Measurements from ENCODE around the gene TMIE.
"Not testable (repeated sequence)": the region's sequence is repeated elsewhere in the genome, so short reads cannot be mapped to it uniquely, and the experiment has no call there.

Gene TMIE

GRCh38 chr3:46729038-46729437 is 27.8 kb downstream of the TMIE start:
- DNase-seq, result no peak

DNA sequence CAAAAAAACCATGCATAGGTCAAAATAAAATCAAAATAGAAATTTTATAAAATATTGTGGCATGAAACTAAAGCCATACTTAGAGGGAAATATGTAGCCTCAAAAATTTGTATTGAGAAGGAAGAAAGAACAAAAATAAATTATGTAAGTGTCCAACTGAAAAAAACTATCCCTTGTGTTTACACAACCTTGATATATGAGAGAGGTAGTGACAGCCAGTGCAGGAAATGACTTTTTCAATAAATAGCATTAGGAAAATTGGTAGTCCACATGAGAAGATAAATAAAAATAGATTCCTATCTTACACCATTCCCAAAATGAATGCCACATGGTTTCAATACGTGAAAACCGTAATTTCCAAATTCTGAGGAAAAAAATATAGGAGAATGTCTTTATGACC is 29.6 kb downstream of the TMIE start:
- DNase-seq, result no peak

GRCh38 chr3:46731795-46732194 is 30.6 kb downstream of the TMIE start:
- DNase-seq, result no peak

- no peak for DNase-seq
Measured at GRCh38 chr3:46733026-46733800, 32.0 kb downstream of the TMIE start.

- no peak for DNase-seq
Measured at GRCh38 chr3:46734773-46735172, 33.6 kb downstream of the TMIE start.

- no peak for DNase-seq
Measured at GRCh38 chr3:46736006-46736872, 35.0 kb downstream of the TMIE start.

DNA sequence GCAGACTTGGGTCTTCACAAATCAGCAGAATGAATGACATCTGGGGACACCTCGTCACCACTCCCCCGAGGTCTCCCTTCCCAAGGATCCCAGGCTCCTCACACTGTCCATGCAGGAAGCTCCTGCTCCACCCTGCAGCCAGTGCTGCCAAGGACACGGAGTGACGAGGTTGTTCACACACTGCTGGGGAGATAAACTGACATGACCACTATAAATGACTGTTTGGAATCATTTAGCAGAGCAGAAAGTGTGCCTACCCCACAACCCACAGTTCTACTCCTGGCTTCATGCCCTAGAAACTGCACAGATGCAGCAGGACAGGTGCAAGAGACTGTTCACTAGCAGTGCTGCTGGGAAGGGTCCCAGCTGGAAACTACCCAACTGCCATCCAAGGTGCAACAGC is 36.1 kb downstream of the TMIE start:
- DNase-seq, result no peak

DNA sequence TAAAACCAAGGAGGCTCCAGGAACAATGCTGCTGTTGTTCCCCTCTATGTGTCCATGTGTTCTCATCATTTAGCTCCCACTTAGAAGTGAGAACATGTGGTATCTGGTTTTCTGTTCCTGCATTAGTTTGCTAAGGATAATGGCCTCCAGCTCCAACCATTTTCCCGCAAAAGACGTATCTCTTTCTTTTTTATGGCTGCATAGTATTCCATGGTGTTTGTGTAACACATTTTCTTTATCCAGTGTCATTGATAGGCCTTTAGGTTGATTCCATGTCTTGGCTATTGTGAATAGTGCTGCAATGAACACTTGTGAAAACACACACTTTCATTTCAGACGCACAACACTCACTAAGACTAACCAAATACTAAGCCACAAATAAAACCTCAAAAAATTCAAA is 38.4 kb downstream of the TMIE start:
- DNase-seq, result not testable (repeated sequence)

GRCh38 chr3:46742992-46743585 is 41.9 kb downstream of the TMIE start:
- DNase-seq, result no peak

- no peak for DNase-seq
Measured at GRCh38 chr3:46746711-46747110, 45.5 kb downstream of the TMIE start.

DNA sequence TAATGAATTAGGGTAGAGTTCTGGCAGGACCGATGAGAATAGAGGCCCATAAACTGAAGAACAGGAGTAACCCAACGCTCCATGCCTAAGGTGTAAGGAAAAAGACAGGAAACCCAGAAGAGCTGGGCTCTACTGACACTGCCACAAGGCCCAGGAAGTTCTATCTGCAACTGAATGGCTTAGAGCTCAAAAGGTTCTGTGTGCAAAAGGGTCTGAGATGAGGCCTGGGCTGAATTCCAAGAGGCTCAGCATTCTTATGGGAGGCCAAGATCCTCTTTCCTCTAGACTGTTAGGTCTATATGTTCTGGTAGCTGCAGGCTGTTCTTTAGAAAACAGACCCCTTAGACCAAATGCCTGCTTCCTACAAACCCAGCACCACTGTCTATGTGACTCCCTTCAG is 47.0 kb downstream of the TMIE start:
- DNase-seq, result no peak

- no peak for DNase-seq
Measured at GRCh38 chr3:46749129-46749528, 47.9 kb downstream of the TMIE start.

DNA sequence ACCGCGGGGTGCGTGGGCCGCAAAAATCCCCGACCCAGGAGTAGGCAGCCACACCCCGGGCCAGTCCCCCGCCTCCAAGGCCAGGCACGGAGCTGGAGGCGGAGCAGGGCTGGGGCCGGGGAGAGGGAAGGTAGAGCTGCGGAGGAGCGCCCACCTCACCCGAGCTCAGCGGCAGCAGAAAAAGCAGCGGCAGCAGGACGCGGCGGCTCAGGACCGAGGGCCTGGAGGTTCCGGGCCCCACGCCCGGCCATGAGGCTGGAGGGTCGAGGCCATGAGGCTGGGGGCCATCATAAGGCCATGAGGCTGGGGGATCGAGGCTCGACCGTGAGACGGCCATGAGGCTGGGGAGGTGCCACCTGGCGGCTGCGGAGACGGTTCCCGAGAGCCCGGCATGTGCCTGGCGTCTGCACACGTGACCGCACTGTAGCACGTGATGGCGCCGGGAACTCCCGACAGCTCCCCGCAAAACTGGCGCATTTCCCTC is 49.4 kb downstream of the TMIE start:
- no peak for DNase-seq

GRCh38 chr3:46753127-46753526 is 51.9 kb downstream of the TMIE start:
- not testable (repeated sequence) for DNase-seq

DNA sequence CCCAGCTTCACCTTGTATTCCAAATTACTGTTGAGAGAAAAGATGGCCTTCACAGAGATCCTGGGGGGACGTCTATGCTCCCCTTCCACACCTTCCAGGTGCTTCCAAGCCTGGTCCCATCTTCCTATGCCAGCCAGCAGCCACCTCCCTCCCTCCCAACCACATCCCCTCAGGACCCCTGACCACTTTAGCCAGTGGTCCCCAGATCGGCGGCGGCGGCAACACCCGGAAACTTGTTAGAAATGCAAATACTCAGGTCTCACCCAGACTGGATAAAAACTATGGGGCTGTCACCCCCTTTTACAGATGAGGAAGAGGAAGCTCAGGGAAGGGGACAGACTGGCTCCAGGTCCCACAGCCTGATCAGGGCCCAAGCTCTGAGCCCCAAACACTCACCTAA is 54.5 kb downstream of the TMIE start:
- DNase-seq, result no peak

GRCh38 chr3:46756642-46757041 is 55.5 kb downstream of the TMIE start:
- DNase-seq, result no peak

- no peak for DNase-seq
Measured at GRCh38 chr3:46759239-46760167, 58.3 kb downstream of the TMIE start.
